HL-60 (cell line): ENCODE data around the gene UHRF1.

Experiments
- POLR2AphosphoS5 ChIP-seq: IDR thresholded peaks from 2 replicates; pipeline ENCODE4 v1.6.1; 2012; ENCODE audit warnings: low read depth
- TF ChIP-seq, protein P1 (sequence below): IDR thresholded peaks from one replicate; pipeline ENCODE4 v1.5.1; 2011; ENCODE audit warnings: low read length, control low read depth, inconsistent platforms; ENCODE audit not compliant: insufficient read depth

DNA sequence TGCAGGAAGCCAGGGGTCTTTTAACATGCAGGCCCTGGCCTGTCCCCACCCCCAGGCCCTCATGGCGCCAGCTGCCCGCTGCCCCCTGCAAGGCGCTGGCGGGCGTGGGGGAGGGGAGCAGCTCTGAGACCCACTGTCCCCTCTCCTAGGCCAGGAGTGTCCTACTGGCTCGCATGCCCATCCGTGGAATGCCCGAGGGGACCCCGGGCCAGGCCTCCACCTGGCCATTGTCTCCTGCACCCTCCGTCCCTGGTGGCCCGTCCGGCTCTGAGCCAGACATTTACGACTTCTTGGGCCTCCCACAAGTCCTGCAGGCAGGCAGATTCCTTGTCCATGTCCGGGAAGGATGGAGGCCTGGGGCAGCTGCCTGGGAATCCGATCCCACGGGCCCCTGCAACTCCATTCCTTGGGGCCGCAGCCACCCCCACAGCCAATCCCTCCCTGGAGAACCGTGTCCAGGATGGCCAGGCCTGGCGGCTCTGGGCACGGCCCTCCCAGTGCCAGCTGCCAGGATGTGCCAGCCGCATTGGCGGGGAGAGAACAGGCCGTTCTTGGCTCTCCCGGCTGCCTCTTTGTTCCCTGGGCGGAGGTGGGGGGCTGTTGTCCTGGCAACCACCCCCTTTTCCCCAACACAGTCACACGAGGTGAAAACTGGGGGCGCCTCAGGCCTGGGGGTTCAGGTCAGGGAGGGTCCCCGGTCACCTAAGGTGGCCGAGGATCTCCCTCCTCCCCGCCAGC lies 31.4 kb upstream of the UHRF1 start:
- TF ChIP-seq, protein P1, sequence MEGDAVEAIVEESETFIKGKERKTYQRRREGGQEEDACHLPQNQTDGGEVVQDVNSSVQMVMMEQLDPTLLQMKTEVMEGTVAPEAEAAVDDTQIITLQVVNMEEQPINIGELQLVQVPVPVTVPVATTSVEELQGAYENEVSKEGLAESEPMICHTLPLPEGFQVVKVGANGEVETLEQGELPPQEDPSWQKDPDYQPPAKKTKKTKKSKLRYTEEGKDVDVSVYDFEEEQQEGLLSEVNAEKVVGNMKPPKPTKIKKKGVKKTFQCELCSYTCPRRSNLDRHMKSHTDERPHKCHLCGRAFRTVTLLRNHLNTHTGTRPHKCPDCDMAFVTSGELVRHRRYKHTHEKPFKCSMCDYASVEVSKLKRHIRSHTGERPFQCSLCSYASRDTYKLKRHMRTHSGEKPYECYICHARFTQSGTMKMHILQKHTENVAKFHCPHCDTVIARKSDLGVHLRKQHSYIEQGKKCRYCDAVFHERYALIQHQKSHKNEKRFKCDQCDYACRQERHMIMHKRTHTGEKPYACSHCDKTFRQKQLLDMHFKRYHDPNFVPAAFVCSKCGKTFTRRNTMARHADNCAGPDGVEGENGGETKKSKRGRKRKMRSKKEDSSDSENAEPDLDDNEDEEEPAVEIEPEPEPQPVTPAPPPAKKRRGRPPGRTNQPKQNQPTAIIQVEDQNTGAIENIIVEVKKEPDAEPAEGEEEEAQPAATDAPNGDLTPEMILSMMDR: no peak
- TF ChIP-seq POLR2AphosphoS5: no peak
